GM18526 (cell line): ENCODE data around the gene MICALL1.
A peak's percentile ranks its signal among the peaks of the same experiment; 100 is the strongest.

Experiments used
- POLR2A ChIP-seq: IDR thresholded peaks from 3 replicates; pipeline ENCODE4 v1.6.1; 2011; ENCODE audit not compliant: insufficient read length; ENCODE audit errors: extremely low read depth

Gene MICALL1

DNA sequence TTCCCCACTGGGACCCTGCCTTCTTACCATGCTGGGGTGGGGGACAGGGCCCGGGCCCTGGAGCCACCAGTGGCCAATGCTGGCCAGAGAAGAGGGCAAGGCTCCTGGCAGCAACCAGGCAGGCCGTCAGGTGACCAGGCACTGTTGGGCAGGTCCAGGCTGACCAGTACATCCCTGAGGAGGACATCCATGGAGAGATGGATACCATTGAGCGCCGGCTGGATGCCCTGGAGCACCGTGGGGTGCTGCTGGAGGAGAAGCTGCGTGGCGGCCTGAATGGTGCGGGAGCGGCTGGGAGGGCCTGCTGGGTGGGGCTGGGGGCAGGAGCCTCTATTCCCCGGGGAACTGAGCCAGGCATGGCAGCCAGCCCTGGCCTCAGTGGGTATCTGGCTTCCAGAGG lies 26.3 kb downstream of the MICALL1 start:
- no peak for TF ChIP-seq POLR2A

DNA sequence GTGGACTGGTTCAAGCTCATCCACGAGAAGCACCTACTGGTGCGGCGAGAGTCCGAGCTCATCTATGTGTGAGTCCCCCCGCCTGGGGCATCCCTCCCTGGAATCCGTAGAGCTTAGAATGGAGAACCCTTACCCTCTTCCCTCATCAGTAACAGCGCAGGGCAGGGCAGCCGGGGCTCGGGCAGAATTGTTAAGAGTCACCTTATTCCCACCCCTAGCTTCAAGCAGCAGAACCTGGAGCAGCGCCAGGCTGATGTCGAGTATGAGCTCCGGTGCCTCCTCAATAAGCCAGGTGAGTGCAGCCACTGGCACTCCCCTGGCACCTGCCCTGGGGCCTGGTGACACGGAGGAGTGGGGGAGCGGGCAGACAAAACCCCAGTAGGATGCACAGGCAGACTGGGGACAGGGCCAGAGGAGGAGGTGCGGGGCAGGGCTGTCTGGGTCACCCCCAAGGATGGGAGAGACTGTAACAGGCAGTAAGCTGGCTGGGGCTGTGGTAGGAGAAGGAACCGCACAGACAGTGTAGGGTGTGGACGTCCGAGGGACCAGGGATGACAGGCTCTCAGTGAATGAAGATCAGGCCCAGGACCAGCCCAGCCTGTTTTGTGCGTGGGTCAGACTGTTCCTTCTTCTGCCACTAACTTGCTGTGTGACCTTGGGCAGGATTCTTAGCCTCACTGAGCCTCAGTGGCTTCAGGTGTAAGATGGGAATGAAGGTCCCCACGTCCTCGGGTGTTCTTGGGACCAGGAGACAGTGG lies 26.9 kb downstream of the MICALL1 start:
- no peak for TF ChIP-seq POLR2A

DNA sequence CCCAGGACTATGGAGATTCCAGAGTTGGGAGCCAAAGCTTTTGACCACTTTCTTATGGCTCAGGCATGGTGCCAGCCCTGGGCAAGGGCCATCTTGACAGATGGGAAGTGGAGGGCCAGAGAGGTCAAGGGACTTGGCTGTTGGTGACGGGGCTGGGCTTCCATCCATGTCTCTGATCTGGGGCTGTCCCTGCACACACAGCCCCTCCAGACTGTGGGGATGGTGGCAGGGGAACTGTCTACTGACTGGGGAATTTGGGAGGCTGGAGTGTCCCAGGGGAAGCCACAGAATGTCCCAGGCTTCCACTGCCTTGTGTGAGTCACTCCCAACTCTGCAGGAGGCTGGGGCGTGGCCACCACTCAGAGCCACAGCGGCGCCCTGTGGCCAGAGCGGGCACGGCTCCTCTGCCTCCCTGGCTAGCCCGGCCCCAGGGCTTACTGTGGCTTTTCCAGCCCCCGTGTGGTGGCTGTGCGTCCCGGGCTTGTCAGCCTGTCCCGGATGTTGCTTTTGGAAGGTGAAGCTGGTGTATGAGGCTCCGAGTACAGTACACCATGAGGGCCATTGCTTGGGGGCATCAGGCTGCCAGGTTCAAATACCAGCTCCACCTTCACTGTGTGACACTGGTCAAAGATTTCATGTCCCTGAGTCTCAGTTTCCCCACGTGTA lies 27.7 kb downstream of the MICALL1 start:
- no peak for TF ChIP-seq POLR2A

DNA sequence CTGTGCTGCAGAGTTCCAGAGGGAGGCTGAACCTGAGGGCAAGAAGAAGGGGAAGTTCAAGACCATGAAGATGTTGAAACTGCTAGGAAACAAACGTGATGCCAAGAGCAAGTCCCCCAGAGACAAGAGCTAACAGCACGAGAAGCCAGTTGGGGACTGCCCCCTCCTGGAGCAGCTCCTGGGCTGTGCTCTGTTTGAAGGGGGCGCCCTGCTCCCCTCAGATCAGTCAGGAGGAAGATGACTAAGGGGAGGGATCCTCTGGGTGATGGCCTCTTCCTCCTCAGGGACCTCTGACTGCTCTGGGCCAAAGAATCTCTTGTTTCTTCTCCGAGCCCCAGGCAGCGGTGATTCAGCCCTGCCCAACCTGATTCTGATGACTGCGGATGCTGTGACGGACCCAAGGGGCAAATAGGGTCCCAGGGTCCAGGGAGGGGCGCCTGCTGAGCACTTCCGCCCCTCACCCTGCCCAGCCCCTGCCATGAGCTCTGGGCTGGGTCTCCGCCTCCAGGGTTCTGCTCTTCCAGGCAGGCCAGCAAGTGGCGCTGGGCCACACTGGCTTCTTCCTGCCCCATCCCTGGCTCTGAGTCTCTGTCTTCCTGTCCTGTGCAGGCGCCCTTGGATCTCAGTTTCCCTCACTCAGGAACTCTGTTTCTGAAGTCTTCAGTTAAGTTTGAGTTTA lies 34.7 kb downstream of the MICALL1 start:
- no peak for TF ChIP-seq POLR2A

- no peak for TF ChIP-seq POLR2A
Observed at GRCh38 chr22:37942133-37942532, 36.0 kb downstream of the MICALL1 start.

- no peak for TF ChIP-seq POLR2A
Observed at GRCh38 chr22:37943136-37943824, 37.2 kb downstream of the MICALL1 start.

DNA sequence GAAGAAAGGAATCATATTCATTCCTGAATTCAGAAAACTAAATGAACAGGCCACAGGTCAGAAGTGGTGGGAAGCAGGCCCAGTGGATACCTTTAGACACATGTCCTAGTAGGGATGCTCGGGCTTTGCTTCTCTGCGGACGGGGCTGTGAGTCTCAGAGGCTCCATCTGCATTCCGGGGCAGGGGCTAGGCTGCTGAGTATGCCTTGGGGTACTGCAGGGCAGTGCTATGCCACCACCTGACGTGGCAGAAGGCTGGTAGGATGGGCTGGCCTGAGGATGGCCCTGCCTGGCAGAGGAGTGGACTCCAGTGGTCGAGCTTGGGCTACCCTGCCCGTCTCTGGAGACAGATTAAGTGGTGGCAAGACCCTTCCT lies 37.7 kb downstream of the MICALL1 start:
- TF ChIP-seq POLR2A = no peak

DNA sequence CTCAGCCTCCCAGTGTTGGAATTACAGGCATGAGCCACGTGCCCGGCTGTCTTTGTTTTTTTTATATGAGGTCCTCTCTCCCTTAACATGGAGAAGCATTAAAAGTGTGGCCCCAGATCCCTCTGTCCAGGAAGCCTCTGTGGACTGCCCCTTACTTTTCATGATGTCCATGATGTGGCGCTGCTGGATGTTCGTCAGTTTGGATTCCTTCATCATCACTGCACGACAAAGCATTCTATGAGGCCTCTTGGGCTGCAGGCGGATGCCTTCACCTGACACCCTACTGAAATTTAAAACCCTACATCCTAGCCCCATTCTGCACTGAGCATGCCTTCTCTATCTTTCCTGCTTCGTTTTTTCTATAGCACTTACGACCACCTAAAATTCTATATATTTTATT lies 45.2 kb downstream of the MICALL1 start:
- TF ChIP-seq POLR2A = no peak

- no peak for TF ChIP-seq POLR2A
Observed at GRCh38 chr22:37953062-37953436, 47.0 kb downstream of the MICALL1 start.

GRCh38 chr22:37953437-37954179 lies 47.5 kb downstream of the MICALL1 start, which contains the start of the genes C22orf23 and POLR2F:
Gene C22orf23 (minus strand): TSS chr22:37953601. CDS start chr22:37953149, 452 bp downstream.
Gene POLR2F (plus strand): TSS chr22:37953699. CDS start chr22:37953788, 89 bp downstream.
- peak; percentile 90 for TF ChIP-seq POLR2A

- no peak for TF ChIP-seq POLR2A
Observed at GRCh38 chr22:37954686-37955085, 48.6 kb downstream of the MICALL1 start.

GRCh38 chr22:37957232-37957631 lies 51.1 kb downstream of the MICALL1 start:
- TF ChIP-seq POLR2A = no peak

DNA sequence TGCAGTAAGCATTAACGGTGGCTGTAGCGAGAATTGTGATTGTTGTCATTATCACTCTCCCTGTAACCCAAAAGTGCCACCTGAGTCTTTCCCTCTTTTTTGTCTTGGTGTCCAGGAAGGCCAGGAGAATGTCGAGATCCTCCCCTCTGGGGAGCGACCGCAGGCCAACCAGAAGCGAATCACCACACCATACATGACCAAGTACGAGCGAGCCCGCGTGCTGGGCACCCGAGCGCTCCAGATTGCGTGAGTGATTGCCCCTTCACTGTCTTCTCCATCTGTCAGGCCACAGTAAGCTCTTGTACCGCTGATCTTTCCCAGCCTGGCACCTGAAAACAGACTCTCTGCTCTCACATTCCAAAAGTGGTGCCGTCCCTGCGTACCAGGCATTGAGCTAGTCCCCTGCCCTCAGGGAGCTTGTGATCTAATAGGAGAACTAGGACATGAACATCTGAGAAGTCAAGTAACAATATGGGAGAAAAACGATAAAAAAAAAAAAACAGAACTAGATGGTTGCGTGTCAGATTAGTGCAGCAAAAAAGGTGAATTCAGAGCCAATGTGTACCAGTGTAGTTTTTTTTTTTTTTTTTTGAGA lies 53.2 kb downstream of the MICALL1 start:
- no peak for TF ChIP-seq POLR2A

DNA sequence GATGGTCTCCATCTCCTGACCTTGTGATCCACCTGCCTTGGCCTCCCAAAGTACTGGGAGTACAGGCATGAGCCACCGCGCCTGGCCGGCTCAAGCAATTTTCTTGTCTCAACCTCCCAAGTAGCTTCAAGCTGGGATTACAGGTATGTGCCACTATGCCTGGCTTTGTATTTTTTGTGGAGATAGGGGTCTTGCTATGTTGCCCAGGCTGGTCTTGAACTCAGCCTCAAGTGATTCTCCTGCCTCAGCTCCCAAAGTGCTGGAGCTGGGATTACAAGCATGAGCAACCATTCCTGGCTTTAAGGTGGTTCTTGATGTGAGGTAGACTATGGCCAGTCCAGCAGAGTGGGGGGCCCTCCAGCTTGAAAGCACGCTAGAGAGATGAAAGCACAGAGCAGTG lies 55.0 kb downstream of the MICALL1 start:
- TF ChIP-seq POLR2A = no peak

GRCh38 chr22:37965940-37966664 lies 60.0 kb downstream of the MICALL1 start:
- TF ChIP-seq POLR2A = no peak
